Ishikawa (cell line): Measurements from ENCODE around the gene KCNIP4.

ENCODE experiments used
- EGR1 ChIP-seq: IDR thresholded peaks from 2 replicates; pipeline ENCODE4 v1.6.1; 2012
- EP300 ChIP-seq: IDR thresholded peaks from 2 replicates; pipeline ENCODE4 v1.6.1; 2012; ENCODE audit warnings: borderline replicate concordance
- FOXM1 ChIP-seq: IDR thresholded peaks from 2 replicates; pipeline ENCODE4 v1.6.1; 2012; ENCODE audit warnings: low read depth, borderline replicate concordance
- RAD21 ChIP-seq: IDR thresholded peaks from 2 replicates; pipeline ENCODE4 v1.6.1; 2012; ENCODE audit warnings: low read depth
- TAF1 ChIP-seq: IDR thresholded peaks from 2 replicates; pipeline ENCODE4 v1.6.1; 2012; ENCODE audit warnings: low read depth, mild to moderate bottlenecking
- TCF12 ChIP-seq: IDR thresholded peaks from 2 replicates; pipeline ENCODE4 v1.6.1; 2012; ENCODE audit warnings: low read depth
- YY1 ChIP-seq: IDR thresholded peaks from 2 replicates; pipeline ENCODE4 v1.6.1; 2012; ENCODE audit warnings: low read depth
- TF ChIP-seq, protein P1 (sequence below): IDR thresholded peaks from 2 replicates; pipeline ENCODE4 v1.6.1; 2012; ENCODE audit warnings: low read depth, mild to moderate bottlenecking
- TF ChIP-seq, protein P2 (sequence below): IDR thresholded peaks from 2 replicates; pipeline ENCODE4 v1.6.1; 2012

DNA sequence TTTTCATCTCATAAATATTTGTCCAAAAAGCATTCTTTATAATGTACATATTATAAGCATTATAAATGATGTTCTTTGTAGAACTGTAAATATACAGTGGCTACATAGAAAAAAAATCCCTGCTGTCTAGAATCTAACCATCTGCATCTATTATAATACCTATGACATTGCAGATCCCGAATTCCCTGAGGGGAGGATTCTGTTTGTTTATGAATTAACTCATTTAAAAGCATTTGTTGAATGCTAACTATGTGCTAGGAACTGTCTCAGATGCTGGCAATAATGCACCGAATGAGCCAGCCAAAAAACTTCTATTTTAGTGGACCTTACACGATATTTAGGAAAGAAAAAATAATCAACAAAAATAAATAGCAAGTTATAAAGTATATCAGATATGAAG lies 1058.7 kb downstream of the KCNIP4 start:
- no peak for TF ChIP-seq FOXM1
- no peak for TF ChIP-seq RAD21
- no peak for TF ChIP-seq YY1
- TF ChIP-seq EP300: no peak
- no peak for TF ChIP-seq EGR1
- TF ChIP-seq TAF1: no peak
- TF ChIP-seq, protein P1, sequence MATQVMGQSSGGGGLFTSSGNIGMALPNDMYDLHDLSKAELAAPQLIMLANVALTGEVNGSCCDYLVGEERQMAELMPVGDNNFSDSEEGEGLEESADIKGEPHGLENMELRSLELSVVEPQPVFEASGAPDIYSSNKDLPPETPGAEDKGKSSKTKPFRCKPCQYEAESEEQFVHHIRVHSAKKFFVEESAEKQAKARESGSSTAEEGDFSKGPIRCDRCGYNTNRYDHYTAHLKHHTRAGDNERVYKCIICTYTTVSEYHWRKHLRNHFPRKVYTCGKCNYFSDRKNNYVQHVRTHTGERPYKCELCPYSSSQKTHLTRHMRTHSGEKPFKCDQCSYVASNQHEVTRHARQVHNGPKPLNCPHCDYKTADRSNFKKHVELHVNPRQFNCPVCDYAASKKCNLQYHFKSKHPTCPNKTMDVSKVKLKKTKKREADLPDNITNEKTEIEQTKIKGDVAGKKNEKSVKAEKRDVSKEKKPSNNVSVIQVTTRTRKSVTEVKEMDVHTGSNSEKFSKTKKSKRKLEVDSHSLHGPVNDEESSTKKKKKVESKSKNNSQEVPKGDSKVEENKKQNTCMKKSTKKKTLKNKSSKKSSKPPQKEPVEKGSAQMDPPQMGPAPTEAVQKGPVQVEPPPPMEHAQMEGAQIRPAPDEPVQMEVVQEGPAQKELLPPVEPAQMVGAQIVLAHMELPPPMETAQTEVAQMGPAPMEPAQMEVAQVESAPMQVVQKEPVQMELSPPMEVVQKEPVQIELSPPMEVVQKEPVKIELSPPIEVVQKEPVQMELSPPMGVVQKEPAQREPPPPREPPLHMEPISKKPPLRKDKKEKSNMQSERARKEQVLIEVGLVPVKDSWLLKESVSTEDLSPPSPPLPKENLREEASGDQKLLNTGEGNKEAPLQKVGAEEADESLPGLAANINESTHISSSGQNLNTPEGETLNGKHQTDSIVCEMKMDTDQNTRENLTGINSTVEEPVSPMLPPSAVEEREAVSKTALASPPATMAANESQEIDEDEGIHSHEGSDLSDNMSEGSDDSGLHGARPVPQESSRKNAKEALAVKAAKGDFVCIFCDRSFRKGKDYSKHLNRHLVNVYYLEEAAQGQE: no peak
- TF ChIP-seq TCF12: no peak
- TF ChIP-seq, protein P2, sequence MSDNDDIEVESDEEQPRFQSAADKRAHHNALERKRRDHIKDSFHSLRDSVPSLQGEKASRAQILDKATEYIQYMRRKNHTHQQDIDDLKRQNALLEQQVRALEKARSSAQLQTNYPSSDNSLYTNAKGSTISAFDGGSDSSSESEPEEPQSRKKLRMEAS: no peak
